ENCODE results near the gene SYNE4.
"Not testable (repeated sequence)": the region's sequence is repeated elsewhere in the genome, so short reads cannot be mapped to it uniquely, and the experiment has no call there.

The SYNE4 gene

GRCh38 chr19:36008336-36008978, at the start of gene SYNE4:
TSS of gene SYNE4 (minus strand) at chr19:36008813. CDS start at chr19:36008681, 132 bp downstream.
- DNase-seq, result no peak

DNA sequence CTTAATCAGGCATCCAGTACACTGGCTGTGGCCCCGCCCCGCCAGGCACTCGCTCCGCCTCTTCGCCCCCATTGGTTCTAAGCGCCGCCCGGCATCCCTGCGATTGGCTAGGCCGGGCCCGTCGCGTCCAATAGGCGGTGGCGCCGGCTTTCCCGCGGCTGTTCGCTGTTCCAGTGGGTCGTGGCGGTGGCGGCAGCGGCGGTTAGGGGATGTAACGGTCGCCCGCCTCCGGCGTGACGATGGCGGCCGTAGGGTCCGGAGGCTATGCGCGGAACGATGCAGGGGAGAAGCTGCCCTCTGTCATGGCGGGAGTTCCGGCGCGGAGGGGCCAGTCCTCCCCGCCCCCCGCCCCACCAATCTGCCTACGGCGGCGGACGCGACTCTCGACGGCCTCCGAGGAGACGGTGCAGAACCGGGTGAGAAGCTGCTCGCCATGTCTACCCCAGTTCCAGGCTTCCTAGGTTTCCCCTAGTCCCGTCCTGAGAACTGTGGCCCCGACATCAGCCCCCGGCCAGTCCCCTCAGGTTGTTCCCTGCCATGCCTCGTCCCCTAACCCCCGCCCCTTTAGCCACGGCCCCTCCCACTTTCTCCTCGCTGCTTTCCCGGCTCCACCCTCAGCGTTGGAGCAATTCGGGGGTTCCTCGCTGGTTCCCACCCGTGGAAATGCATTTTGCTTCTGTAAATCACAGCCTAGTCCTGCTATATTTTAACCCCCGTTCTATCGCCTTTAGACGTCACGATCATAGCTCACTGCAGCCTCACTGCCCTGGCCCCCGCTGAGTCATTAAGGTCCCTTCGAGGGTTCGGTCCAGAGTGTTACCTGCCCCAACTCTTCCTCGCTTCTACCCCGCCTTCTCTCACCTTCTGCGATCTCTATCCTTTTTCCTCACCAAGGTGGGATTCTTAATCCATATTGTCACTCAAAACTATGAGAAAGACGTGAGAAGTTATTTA, 46.4 kb upstream of the SYNE4 start, which contains the start of gene WDR62:
WDR62 (plus strand) TSS at position 165 of the 954 bp plus-strand sequence; CDS start at position 240, 75 bp downstream.
- DNase-seq, result peak; percentile 96

DNA sequence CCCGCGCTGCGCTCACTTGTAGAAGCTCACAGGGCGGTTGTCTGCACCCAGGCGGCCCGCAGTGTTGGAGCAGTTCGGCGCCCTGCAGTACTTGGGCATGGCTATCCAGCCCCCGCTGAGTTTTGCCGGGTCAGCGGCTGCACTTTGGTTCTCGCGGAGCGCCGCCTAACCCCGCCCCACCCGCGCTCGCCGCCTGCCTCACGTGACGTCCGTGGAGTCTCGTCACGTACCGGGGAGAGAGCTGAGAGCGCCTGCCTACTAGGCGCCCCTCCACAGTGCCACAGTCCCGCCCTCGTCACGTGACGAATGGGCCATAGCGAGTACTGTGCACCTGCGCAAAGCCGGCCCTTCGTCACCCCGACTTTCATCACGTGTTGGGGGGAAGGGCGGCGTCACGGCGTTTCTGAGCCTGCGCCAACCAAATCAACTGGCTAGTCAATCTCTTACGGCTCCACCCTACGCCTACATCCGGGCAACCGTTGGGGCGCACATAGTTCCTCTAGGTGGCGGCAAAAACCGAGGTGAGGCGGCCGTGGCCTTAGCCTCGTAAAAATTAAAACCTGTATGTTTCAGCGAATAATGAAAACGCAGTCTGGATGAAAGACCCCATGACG, 45.6 kb upstream of the SYNE4 start, which contains the start of gene THAP8:
THAP8 (minus strand) TSS at position 167 of the 614 bp plus-strand sequence; CDS start at position 99, 68 bp downstream.
- peak; percentile 100 for DNase-seq

DNA sequence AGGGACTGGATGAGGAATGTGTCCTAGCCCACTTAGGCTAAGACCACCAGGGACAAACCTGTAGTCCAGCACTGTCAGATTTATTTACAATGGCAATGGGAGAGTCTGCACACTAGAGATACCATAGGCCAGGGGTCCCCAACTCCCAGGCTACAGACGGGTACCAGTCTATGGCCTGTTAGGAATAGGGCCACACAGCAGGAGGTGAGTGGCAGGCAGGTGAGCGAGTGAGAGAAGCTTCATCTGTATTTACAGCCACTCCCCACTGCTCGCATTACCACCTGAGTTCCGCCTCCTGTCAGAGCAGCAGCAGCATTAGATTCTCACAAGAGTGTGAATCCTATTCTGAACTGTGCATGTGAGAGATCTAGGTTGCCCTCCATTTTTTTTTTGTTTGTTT, 43.0 kb upstream of the SYNE4 start:
- DNase-seq, result no peak

DNA sequence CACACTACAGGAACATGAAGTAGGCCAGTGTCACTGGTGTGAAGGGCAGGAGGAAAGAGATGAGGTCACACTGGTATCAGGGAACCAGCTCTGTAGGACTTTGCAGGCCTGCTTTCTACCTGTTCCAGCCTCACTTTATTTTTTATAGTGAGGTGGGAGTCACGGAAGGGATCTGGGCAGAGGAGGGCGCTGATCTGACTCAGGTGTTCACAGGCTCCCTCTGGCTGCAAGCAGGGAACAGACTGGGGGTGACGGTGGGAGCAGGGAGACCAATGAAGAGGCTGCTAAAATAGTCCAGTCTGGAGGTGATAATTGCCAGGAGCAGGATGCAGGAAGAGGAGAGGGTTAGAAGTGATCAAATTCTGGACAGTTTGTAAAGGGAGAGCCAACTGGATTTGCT, 42.6 kb upstream of the SYNE4 start:
- no peak for DNase-seq

DNA sequence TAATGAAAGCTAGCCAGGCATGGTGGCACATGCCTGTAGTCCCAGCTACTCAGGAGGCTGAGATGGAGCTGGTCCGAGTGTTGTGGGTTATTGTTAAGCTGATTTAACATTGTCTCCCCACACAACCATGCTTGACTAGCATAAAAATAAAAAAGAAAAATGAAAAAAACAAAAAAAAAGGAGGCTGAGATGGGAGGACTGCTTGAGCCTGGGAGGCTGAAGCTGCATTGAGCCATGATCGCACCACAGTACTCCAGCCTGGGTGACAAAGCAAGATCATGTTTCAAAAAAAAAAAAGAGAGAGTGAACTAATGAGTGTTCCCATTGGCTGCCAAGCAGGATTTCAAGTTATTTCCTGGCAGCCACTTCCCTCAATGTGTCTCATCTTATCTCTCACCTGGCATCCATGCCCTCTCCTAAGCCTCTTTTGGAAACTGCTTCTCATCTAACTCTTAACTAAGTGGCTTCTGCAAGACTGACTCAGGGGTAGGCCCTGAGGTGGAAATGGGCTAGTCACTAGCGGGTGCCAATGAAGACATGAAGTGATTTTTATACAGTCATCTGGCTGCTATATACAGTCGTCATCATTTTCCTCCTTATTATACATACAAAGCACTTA, 40.6 kb upstream of the SYNE4 start:
- DNase-seq, result no peak

- no peak for DNase-seq
Observed at GRCh38 chr19:36047835-36048234, 39.2 kb upstream of the SYNE4 start.

GRCh38 chr19:36046443-36047050, 37.9 kb upstream of the SYNE4 start:
- DNase-seq, result no peak

- DNase-seq, result no peak
Observed at GRCh38 chr19:36043952-36044351, 35.3 kb upstream of the SYNE4 start.

DNA sequence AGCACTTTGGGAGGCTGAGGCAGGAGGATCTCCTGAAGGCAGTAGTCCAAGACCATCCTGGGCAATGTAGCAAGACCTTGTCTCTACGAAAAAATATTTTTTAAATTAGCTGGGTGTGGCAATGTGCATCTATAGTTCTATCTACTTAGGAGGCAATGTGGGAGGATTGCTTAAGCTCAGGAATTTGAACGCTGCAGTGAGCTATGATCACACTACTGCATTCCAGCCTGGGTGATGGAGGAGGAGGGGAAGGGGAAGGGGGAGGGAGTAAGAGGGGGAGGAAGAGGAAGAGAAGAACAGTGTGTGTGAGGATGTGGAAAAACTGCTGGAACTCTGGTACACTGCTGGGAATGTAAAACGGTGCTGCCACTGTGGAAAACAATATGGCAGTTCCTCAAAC, 33.2 kb upstream of the SYNE4 start:
- no peak for DNase-seq

DNA sequence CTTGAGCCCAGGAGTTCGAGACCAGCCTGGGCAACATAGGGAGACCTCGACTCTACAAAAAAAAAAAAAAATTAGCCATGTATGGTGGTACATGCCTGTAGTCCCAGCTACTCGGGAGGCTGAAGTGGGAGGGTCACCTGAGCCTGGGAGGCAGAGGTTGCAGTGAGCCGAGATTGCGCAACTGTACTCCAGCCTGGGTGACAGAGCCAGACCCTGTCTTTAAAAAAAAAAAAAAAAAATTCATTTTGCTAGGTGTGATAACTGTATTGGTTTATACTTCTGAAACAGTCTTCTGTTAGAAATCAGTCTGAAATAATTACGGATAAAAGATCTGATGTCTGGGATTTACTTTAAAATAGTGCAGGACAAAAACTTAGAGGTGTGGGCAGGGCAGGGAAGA, 32.5 kb upstream of the SYNE4 start:
- not testable (repeated sequence) for DNase-seq

GRCh38 chr19:36040495-36040894, 31.9 kb upstream of the SYNE4 start:
- no peak for DNase-seq

GRCh38 chr19:36032251-36033104, 23.9 kb upstream of the SYNE4 start, which contains the start of gene CLIP3:
TSS of gene CLIP3 (minus strand) at chr19:36032873. CDS start at chr19:36032357, 516 bp downstream.
- DNase-seq, result peak; percentile 54

DNA sequence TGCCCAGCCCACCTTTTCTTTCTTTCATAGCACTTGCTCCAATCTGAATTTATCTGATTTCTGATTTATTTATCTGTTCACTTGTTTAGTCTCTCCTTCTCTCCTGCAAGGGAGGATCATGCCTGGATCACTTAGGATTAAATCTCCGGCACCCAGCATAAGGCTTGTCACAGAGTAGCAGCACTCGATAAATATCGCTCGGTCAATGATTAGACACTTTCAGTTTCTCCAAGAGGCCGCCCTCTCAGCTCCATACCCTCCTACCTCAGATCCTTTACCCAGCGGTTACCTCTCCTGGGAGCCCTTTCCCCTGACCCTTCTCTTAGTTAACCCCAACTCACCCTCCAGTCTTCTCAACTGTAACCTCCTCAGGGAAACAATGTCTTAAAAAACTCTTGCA, 22.7 kb upstream of the SYNE4 start:
- DNase-seq, result no peak

- DNase-seq, result no peak
Observed at GRCh38 chr19:36030264-36031148, 21.9 kb upstream of the SYNE4 start.

- DNase-seq, result no peak
Observed at GRCh38 chr19:36028313-36029041, 19.9 kb upstream of the SYNE4 start.

- DNase-seq, result no peak
Observed at GRCh38 chr19:36027696-36028095, 19.1 kb upstream of the SYNE4 start.

DNA sequence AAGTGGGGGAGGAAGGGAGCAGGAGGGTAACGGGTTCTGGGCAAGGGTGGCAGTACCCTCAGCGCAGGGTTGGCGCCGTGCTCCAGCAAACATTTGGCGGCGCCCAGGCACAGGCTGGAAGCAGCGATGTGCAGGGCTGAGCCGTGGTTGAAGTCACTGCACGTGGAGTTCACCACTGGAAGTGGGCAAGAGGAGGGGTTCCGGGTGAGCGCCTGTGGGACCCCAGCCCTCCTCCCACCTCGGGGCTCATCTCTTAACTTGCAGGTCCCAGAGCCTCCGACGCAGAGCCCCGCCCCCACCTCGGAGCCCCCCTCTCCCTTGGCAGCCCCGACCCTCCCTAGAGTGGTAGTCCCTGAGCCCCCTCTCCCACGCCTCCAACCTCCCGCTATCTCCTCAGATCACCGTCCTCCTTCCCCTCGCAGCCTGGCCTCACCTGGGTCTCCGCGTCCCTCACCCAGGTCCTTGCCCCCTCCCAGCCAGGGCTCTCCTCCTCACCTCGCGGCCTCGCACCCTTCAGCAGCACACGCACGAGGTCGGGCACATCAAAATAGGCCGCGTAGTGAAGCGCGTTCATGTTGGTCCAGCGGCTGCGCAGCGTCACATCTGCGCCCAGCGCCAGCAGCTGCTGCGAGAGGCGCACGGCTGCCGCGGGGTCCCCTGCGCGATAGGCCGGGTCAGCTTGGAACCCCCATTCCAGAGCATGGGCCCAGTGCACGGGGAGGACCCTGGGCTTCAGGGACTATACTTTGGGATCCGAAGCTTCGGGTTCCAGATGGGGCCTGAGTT, 17.7 kb upstream of the SYNE4 start:
- no peak for DNase-seq

GRCh38 chr19:36025541-36025940, 16.9 kb upstream of the SYNE4 start:
- no peak for DNase-seq
